OCI-LY7 (cell line): ENCODE measurements around the gene HTR7. TPM values are rescaled to one million over a fixed set of nuclear protein-coding genes. Genes with fewer than 3 reads are reported as not detected.

ENCODE experiments used
- Bru-seq: library from RNA; stranded (reverse); fragments of 400-500 nt; gene quantifications from one replicate; lab custom pipeline; 2021; lab: Mats Ljungman, UMichigan
- BruChase-seq, 2 experiments: library from RNA; stranded (reverse); fragments of 400-500 nt; gene quantifications; one replicate each; lab custom pipeline; 2021; lab: Mats Ljungman, UMichigan
- BruUV-seq: library from RNA; stranded (reverse); fragments of 400-500 nt; replicated peaks from 2 replicates; lab custom pipeline; 2021; lab: Mats Ljungman, UMichigan
- CTCF ChIA-PET: fragments of 300-600 bp; sonication (Branson Sonifier 250); formaldehyde crosslinking; loops from one replicate; lab custom pipeline; 2022; ENCODE audit warnings: antibody characterized with exemption; ENCODE audit not compliant: unreplicated experiment; lab: Charles Lee
- POLR2A ChIA-PET: fragments of 300-600 bp; sonication (Branson Sonifier 250); formaldehyde crosslinking; loops from one replicate; lab custom pipeline; 2022; ENCODE audit warnings: antibody characterized with exemption; lab: Charles Lee
- DNase-seq: peaks from one replicate; pipeline ENCODE4 v3.0.0-alpha.2; 2015; ENCODE audit warnings: low spot score
- H2AFZ ChIP-seq: fragments of 200-600 bp; sonication (generic), shearing (Covaris generic); 2 replicates; pipeline ENCODE4 v1.6.1; 2014; ENCODE audit warnings: mild to moderate bottlenecking, antibody characterized with exemption, low read length, moderate library complexity
- H3K27ac ChIP-seq: fragments of 200-600 bp; sonication (generic); 2 replicates; pipeline ENCODE4 v1.5.1; 2014; ENCODE audit warnings: mixed run types, low read depth, mild to moderate bottlenecking, moderate library complexity, low read length, inconsistent platforms; ENCODE audit not compliant: poor library complexity, severe bottlenecking
- H3K36me3 ChIP-seq: fragments of 200-600 bp; sonication (generic); 2 replicates; pipeline ENCODE4 v1.6.1; 2014; ENCODE audit warnings: mild to moderate bottlenecking, antibody characterized with exemption, low read length, moderate library complexity, mixed read lengths; ENCODE audit not compliant: insufficient read depth
- H3K4me1 ChIP-seq: fragments of 200-600 bp; sonication (generic); 2 replicates; pipeline ENCODE4 v1.5.1; 2014; ENCODE audit warnings: mild to moderate bottlenecking, low read length; ENCODE audit not compliant: insufficient read depth, poor library complexity, severe bottlenecking
- H3K4me2 ChIP-seq: fragments of 200-600 bp; sonication (generic); 2 replicates; pipeline ENCODE4 v1.6.1; 2014; ENCODE audit warnings: mild to moderate bottlenecking, low read length
- H3K4me3 ChIP-seq: fragments of 200-600 bp; sonication (generic); 2 replicates; pipeline ENCODE4 v1.5.1; 2014; ENCODE audit warnings: mild to moderate bottlenecking, low read depth, low read length; ENCODE audit not compliant: poor library complexity, severe bottlenecking
- H3K79me2 ChIP-seq: fragments of 200-600 bp; sonication (generic); 2 replicates; pipeline ENCODE4 v1.6.1; 2016; ENCODE audit warnings: low read depth, mild to moderate bottlenecking, low read length, moderate library complexity, mixed read lengths; ENCODE audit not compliant: insufficient read depth
- H3K9me2 ChIP-seq: fragments of 200-600 bp; sonication (generic); 2 replicates; pipeline ENCODE4 v1.6.1; 2016; ENCODE audit warnings: mild to moderate bottlenecking, low read length, mixed read lengths; ENCODE audit not compliant: insufficient read depth
- H3K9me3 ChIP-seq: fragments of 200-600 bp; sonication (generic); 2 replicates; pipeline ENCODE4 v1.6.1; 2014; ENCODE audit warnings: mild to moderate bottlenecking, mixed run types, low read length, mixed read lengths
- H4K20me1 ChIP-seq: fragments of 200-600 bp; sonication (generic); 2 replicates; pipeline ENCODE4 v1.6.1; 2014; ENCODE audit warnings: mild to moderate bottlenecking, antibody characterized with exemption, low read length, moderate library complexity, mixed read lengths; ENCODE audit not compliant: insufficient read depth
- EZH2phosphoT487 ChIP-seq: fragments of 200-600 bp; sonication (generic); IDR thresholded peaks from 2 replicates; pipeline ENCODE4 v1.6.1; 2018; ENCODE audit warnings: low read depth, borderline replicate concordance, mild to moderate bottlenecking, mixed run types, antibody characterized with exemption, low read length, moderate library complexity, mixed read lengths
- intact Hi-C: fragments of 100-400 bp; cut with micrococcal nuclease; formaldehyde crosslinking; loops from one replicate; pipeline ENCODE4 v1.10.0; 2022; ENCODE audit not compliant: unreplicated experiment
- long read RNA-seq: library from polyadenylated mRNA; stranded (forward); transcript quantifications from one replicate; pipeline ENCODE4 v2.0.0, GENCODE V29; 2022
- total RNA-seq, 2 experiments: library from RNA; depleted of rRNA in 1 of 2; stranded (reverse); fragments of >200 nt in 1 of 2; shearing (Covaris generic) in 1 of 2; gene quantifications; 2 replicates each; pipeline ENCODE4 v1.2.3, GENCODE V29; 2014 to 2022
- TF ChIP-seq, protein P1 (sequence below): fragments of 200-600 bp; sonication (generic); conservative IDR thresholded peaks from 2 replicates; pipeline ENCODE4 v1.5.1; 2014; ENCODE audit warnings: mild to moderate bottlenecking, antibody characterized with exemption, low read length, moderate library complexity, mixed read lengths

The HTR7 gene
- not detected in 2 replicates for total RNA-seq (2014; rRNA removed; shearing (Covaris generic))
- total RNA-seq (2022), result 0.10 TPM in 1 of 2 replicates, not detected in the other
- Bru-seq, nascent RNA, result percentile 10 among the genes with signal in this experiment
- percentile 11 among the genes with signal in this experiment for BruChase-seq, experiment 1, labeled RNA remaining after a 6-hour chase
- percentile 10 among the genes with signal in this experiment for BruChase-seq, experiment 2, labeled RNA remaining after a 2-hour chase
- long read RNA-seq, result 0 reads

DNA sequence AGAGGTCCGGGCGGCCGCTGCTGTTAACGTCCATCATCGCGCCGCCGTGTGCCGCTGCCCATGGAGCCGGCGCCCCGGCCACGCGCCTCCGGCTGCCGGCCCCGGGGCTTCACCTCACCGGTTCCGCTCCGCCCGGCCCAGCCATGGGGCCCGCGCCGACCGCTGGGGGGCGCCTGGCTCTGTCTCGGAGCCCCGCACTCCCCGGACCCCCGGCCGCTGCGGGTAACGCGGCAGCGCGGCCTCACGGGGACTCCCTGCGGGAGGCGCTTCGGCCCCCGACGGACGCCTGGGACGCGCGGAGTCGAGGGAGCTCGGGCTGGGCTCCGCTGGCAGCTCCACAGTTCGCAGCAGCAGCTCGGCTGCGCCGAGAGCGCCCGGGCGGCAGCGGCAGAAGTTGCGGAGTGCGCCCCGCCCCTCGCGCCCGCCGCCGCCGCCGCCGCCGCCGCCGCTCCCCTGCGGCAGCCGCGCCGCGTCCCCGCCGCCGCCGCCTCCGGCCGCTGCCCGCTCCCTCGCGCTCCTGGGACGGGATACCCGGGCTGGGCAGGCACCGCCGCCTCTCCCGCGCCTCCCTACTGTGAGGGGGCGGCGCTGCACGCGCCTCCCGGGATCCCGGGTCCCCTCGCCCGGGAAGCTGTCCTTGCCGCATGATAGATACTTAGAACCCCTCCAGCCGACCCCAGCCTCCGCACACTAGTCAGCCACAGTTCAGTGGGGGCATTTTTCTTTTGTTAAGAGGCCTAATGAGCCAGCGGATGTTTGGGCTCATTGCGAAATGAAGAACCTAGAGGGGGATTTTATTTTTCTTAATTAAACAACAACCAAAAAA lies at the start of gene HTR7:
HTR7 (minus strand) TSS at position 405 of the 826 bp plus-strand sequence; CDS start at position 37, 368 bp downstream.
- ChIA-PET POLR2A (no interaction called here), CTCF (no interaction called here)
- Histone ChIP-seq H3K79me2 (no peaks in the 10 kb centered on the region), H2AFZ (no peak within 1 kb of the TSS), H4K20me1 (no peaks in the 10 kb centered on the region), H3K9me3 (no peaks in the 10 kb centered on the region), H3K4me1 (peaks cover 4% of the 10 kb centered on the region), H3K36me3 (no peaks in the 10 kb centered on the region), H3K9me2 (no peaks in the 10 kb centered on the region), H3K4me2 (peak within 1 kb of the TSS; percentile 62), H3K4me3 (peak within 1 kb of the TSS; percentile 62), H3K27ac (no peak within 1 kb of the TSS)
- intact Hi-C loops, result no loop called here
- BruUV-seq, result no TSS peak
- DNase-seq, result peak; percentile 28
- TF ChIP-seq, protein P1, sequence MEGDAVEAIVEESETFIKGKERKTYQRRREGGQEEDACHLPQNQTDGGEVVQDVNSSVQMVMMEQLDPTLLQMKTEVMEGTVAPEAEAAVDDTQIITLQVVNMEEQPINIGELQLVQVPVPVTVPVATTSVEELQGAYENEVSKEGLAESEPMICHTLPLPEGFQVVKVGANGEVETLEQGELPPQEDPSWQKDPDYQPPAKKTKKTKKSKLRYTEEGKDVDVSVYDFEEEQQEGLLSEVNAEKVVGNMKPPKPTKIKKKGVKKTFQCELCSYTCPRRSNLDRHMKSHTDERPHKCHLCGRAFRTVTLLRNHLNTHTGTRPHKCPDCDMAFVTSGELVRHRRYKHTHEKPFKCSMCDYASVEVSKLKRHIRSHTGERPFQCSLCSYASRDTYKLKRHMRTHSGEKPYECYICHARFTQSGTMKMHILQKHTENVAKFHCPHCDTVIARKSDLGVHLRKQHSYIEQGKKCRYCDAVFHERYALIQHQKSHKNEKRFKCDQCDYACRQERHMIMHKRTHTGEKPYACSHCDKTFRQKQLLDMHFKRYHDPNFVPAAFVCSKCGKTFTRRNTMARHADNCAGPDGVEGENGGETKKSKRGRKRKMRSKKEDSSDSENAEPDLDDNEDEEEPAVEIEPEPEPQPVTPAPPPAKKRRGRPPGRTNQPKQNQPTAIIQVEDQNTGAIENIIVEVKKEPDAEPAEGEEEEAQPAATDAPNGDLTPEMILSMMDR, result peak; percentile 55
- TF ChIP-seq EZH2phosphoT487, result no peak

GRCh38 chr10:90906596-90906995 lies 48.8 kb upstream of the HTR7 start:
- CTCF ChIA-PET, result no interaction called here

More at GRCh38 chr10:90906596-90906995, 48.8 kb upstream of the HTR7 start:
- Histone ChIP-seq H3K4me2 (no peak overlapping the region), H3K4me1 (no peaks in the 10 kb centered on the region), H3K79me2 (no peaks in the 10 kb centered on the region), H3K27ac (no peak overlapping the region), H3K36me3 (peaks cover 25% of the 10 kb centered on the region), H3K9me3 (no peaks in the 10 kb centered on the region), H2AFZ (no peak overlapping the region), H3K4me3 (no peak overlapping the region), H3K9me2 (no peaks in the 10 kb centered on the region), H4K20me1 (no peaks in the 10 kb centered on the region)
- TF ChIP-seq, protein P1, result no peak
- TF ChIP-seq EZH2phosphoT487, result no peak
- POLR2A ChIA-PET, result no interaction called here
- intact Hi-C loops, result no loop called here
- no TSS peak for BruUV-seq
- DNase-seq, result no peak
